Breast epithelium (tissue), 4 donors: ENCODE measurements around the gene MAF. TPM values are rescaled to one million over a fixed set of nuclear protein-coding genes. Genes with fewer than 3 reads are reported as not detected.
A peak's percentile ranks its signal among the peaks of the same experiment; 100 is the strongest.

Experiments
- DNase-seq, 2 donors: peaks; one replicate each; pipeline ENCODE4 v3.0.0-alpha.2; 2019; ENCODE audit warnings: low spot score in 2 of 2
- H3K27ac ChIP-seq, 2 donors: fragments of 200-600 bp; sonication (generic) in 1 of 2; one replicate each; pipeline ENCODE4 v1.5.1; 2016 to 2019; ENCODE audit warnings: mild to moderate bottlenecking in 1 of 2
- H3K27me3 ChIP-seq, 2 donors: fragments of 200-600 bp; sonication (generic) in 1 of 2; one replicate each; pipeline versions ENCODE4 v1.5.1 to v1.6.0; 2017 to 2019; ENCODE audit warnings: control low read depth in 1 of 2, mild to moderate bottlenecking in 1 of 2
- H3K36me3 ChIP-seq: fragments of 200-600 bp; one replicate; pipeline ENCODE4 v1.5.1; 2019
- H3K4me1 ChIP-seq, 2 donors: fragments of 200-600 bp; sonication (generic); one replicate each; pipeline ENCODE4 v1.5.1; 2016 to 2019; ENCODE audit warnings: control low read depth in 1 of 2
- H3K4me3 ChIP-seq, 3 donors: fragments of 200-600 bp; sonication (generic); 1 replicate in 2 of 3; 2 replicates in 1 of 3; pipeline ENCODE4 v1.5.1; 2016 to 2019; ENCODE audit warnings: mild to moderate bottlenecking in 3 of 3, moderate library complexity in 2 of 3
- H3K9me3 ChIP-seq, 2 donors: fragments of 200-600 bp; sonication (generic) in 1 of 2; one replicate each; pipeline ENCODE4 v1.5.1; 2016 to 2019; ENCODE audit warnings: control low read depth in 1 of 2
- POLR2A ChIP-seq: fragments of 450-650 bp; IDR thresholded peaks from one replicate; pipeline ENCODE4 v1.6.1; 2016; ENCODE audit warnings: antibody characterized with exemption, mild to moderate bottlenecking, moderate library complexity
- POLR2AphosphoS5 ChIP-seq, 3 donors: sonication (generic); formaldehyde crosslinking; IDR thresholded peaks; one replicate each; pipeline ENCODE4 v1.6.1; 2017; ENCODE audit warnings: antibody characterized with exemption in 3 of 3
- intact Hi-C: fragments of 100-400 bp; cut with DNase I; formaldehyde crosslinking; loops from one replicate; pipeline ENCODE4 v1.15.1; 2023; ENCODE audit warnings: low total_unique reads
- total RNA-seq, 3 donors: library from RNA; depleted of rRNA; stranded (reverse); fragments of >200 nt; gene quantifications; one replicate each; pipeline ENCODE4 v1.1.0, GENCODE V29; 2016
- TF ChIP-seq, protein P1 (sequence below), 3 donors: fragments of 450-650 bp; IDR thresholded peaks; one replicate each; pipeline ENCODE4 v1.5.1; 2016 to 2017; ENCODE audit warnings: antibody characterized with exemption in 3 of 3, mild to moderate bottlenecking in 3 of 3, moderate library complexity in 3 of 3

Gene MAF
- total RNA-seq, 3 donors from 2014 or later: 21.8 to 66.6 (median 37.0) TPM

DNA sequence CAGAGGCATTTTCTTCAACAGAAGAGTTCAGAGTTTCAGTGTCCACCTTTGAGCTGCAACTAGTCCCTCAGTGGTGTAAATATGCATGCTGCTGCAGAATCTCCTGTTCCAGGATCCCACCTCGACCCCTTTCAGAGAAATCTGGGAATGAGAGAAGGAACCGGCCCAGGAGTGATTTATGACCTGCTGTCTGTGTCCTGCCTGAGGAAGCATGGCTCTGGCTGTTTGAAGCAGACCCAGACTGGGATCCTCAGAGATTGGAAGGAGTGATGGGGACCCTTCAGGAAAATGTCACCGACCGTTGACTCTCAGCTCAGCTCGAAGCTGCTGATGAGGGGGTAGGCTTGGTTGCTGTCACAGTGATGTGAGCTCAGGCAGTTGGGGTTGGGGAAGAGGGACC, 8.4 kb upstream of the MAF start:
- H3K4me1 ChIP-seq: peaks cover 0 to 9% of the 10 kb centered on the region in 2 donors
- intact Hi-C loops: loop anchor here (10.0 kb wide), 1 partner anchor 1104 kb away; no protein-coding TSS in a partner anchor
- no peaks in the 10 kb centered on the region for H3K36me3 ChIP-seq
- no peaks in the 10 kb centered on the region for H3K9me3 ChIP-seq
- H3K27ac ChIP-seq: no peak overlapping the region
- TF ChIP-seq POLR2A (no peak), POLR2AphosphoS5 (IDR thresholded peaks at IDR 0.05) (no peak)
- TF ChIP-seq, protein P1, sequence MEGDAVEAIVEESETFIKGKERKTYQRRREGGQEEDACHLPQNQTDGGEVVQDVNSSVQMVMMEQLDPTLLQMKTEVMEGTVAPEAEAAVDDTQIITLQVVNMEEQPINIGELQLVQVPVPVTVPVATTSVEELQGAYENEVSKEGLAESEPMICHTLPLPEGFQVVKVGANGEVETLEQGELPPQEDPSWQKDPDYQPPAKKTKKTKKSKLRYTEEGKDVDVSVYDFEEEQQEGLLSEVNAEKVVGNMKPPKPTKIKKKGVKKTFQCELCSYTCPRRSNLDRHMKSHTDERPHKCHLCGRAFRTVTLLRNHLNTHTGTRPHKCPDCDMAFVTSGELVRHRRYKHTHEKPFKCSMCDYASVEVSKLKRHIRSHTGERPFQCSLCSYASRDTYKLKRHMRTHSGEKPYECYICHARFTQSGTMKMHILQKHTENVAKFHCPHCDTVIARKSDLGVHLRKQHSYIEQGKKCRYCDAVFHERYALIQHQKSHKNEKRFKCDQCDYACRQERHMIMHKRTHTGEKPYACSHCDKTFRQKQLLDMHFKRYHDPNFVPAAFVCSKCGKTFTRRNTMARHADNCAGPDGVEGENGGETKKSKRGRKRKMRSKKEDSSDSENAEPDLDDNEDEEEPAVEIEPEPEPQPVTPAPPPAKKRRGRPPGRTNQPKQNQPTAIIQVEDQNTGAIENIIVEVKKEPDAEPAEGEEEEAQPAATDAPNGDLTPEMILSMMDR (IDR thresholded peaks at IDR 0.05): no peak
- no peak overlapping the region for H3K4me3 ChIP-seq
- DNase-seq: no peak
- H3K27me3 ChIP-seq: no peaks in the 10 kb centered on the region

DNA sequence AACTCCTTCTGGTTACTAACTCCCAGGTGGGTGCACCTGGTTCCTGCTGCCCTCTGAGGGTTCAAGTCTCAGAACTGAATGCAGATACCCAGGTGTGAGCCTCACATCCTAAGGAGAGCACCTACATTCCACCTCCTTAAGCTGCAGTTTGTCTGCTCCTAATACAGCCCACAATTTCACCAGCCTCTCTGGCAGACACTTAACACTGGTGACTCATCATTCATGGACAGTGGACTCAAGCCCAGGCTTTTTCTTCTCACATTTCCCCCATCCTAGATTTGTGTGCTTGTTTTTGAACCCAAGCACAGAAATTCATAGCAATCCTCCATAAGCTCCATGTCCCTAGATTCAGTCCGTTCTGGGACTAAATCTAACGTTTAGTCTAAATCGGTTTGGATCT, 7.0 kb upstream of the MAF start:
- DNase-seq: no peak
- Histone ChIP-seq H3K27me3 (no peaks in the 10 kb centered on the region), H3K4me3 (no peak overlapping the region), H3K4me1 (peaks cover 0 to 9% of the 10 kb centered on the region in 2 donors), H3K36me3 (no peaks in the 10 kb centered on the region), H3K9me3 (no peaks in the 10 kb centered on the region), H3K27ac (peak overlapping the region; percentile 54 to 76)
- intact Hi-C loops: loop anchor here (10.0 kb wide), 1 partner anchor 1103 kb away; no protein-coding TSS in a partner anchor
- TF ChIP-seq, protein P1 (IDR thresholded peaks at IDR 0.05): no peak
- no peak for TF ChIP-seq POLR2A
- no peak for TF ChIP-seq POLR2AphosphoS5 (IDR thresholded peaks at IDR 0.05)

DNA sequence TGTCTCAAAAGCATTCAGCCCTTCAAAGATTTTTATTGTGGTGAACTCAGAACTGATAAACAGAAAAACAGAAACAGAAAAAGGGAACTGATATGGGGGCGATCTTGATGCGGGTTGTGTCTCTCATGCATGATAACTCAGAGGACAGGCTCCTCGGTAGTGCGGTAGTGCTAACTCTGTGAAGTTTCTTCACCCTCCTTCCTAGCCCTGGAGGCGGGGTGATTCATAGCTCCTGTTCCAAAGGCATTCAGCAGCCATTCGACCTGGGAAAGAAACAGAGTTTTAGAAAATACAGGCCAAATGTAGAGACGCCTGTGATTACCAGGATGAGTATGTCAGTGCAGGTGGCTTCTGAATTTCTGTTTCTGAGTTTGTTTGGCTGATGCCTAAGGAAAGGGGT, 5.5 kb upstream of the MAF start:
- H3K4me3 ChIP-seq: peak overlapping the region in 2 of 3 donors; percentile 4 to 43
- peaks cover 0 to 9% of the 10 kb centered on the region in 2 donors for H3K4me1 ChIP-seq
- no peaks in the 10 kb centered on the region for H3K36me3 ChIP-seq
- peak overlapping the region; percentile 54 to 76 for H3K27ac ChIP-seq
- H3K9me3 ChIP-seq: no peaks in the 10 kb centered on the region
- no peak for TF ChIP-seq POLR2A
- no peak for TF ChIP-seq POLR2AphosphoS5 (IDR thresholded peaks at IDR 0.05)
- TF ChIP-seq, protein P1 (IDR thresholded peaks at IDR 0.05): no peak
- peak in 1 of 2 donors; percentile 62 for DNase-seq
- intact Hi-C loops: loop anchor here (10.0 kb wide), 1 partner anchor 1101 kb away; no protein-coding TSS in a partner anchor
- no peaks in the 10 kb centered on the region for H3K27me3 ChIP-seq

DNA sequence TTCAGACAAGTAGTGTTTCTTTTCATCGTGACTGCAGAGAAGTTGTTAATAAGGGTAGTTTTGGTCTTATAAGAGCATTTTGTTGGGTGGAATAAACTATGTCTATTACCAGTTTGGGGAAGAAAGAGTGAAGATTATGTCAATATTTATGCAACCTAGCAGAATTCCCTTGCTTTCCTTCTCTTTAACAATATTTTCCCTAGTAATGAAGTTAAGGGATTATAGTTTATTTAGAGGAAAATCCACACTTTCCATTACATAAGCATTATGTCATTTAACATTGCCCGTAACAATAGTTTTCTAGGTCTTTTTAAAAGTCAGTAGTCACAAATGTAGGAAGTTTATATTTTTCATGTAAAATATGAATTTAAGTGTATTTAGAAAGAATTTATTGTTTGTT, 2.5 kb upstream of the MAF start:
- no peaks in the 10 kb centered on the region for H3K27me3 ChIP-seq
- intact Hi-C loops: loop anchor here (10.0 kb wide), 1 partner anchor 1098 kb away; no protein-coding TSS in a partner anchor
- H3K9me3 ChIP-seq: no peaks in the 10 kb centered on the region
- no peaks in the 10 kb centered on the region for H3K36me3 ChIP-seq
- H3K4me3 ChIP-seq: peak overlapping the region; percentile 68 to 89 (median 79)
- no peak for DNase-seq
- peak overlapping the region; percentile 89 to 95 for H3K27ac ChIP-seq
- H3K4me1 ChIP-seq: peaks cover 0 to 9% of the 10 kb centered on the region in 2 donors
- TF ChIP-seq POLR2AphosphoS5 (IDR thresholded peaks at IDR 0.05) (no peak), POLR2A (no peak)
- TF ChIP-seq, protein P1 (IDR thresholded peaks at IDR 0.05): no peak

DNA sequence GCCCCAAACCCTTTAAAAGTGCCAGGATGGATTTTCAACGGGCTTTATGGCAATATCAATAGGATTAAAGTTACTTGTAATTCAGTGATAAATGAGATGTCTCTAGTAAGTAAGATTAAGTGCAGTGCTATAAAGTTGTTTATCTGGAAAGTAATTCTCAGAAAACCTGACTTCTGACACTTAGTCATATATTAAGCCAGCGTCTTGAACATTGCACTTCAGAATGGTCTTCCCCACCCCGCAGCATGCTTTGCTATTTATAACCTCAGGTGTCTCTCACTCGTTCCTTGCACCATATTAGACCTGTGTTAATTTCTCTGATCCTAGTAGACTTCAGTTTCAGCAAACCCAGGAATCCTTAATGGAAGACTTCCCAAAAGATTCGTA, 2.1 kb upstream of the MAF start:
- intact Hi-C loops: loop anchor here (10.0 kb wide), 1 partner anchor 1098 kb away; no protein-coding TSS in a partner anchor
- Histone ChIP-seq H3K27ac (peak overlapping the region; percentile 89 to 95), H3K9me3 (no peaks in the 10 kb centered on the region), H3K4me1 (peaks cover 0 to 9% of the 10 kb centered on the region in 2 donors), H3K27me3 (no peaks in the 10 kb centered on the region), H3K4me3 (peak overlapping the region; percentile 68 to 89 (median 79)), H3K36me3 (no peaks in the 10 kb centered on the region)
- DNase-seq: no peak
- TF ChIP-seq POLR2A: no peak
- TF ChIP-seq POLR2AphosphoS5 (IDR thresholded peaks at IDR 0.05): no peak
- TF ChIP-seq, protein P1 (IDR thresholded peaks at IDR 0.05): no peak
